Occipital lobe (tissue), 2 donors: ENCODE results near the gene TUBGCP5. TPM values are rescaled to one million over a fixed set of nuclear protein-coding genes. Genes with fewer than 3 reads are reported as not detected.

ENCODE experiments used
- DNase-seq: peaks from one replicate; lab custom pipeline; 2025; lab: John Stamatoyannopoulos, UW
- total RNA-seq: library from RNA; depleted of rRNA; stranded (reverse); fragments of >200 nt; gene quantifications from one replicate; pipeline ENCODE4 v1.2.3, GENCODE V29; 2014

Gene TUBGCP5
- total RNA-seq, 1 donor from 2014 or later, result 23.6 TPM

DNA sequence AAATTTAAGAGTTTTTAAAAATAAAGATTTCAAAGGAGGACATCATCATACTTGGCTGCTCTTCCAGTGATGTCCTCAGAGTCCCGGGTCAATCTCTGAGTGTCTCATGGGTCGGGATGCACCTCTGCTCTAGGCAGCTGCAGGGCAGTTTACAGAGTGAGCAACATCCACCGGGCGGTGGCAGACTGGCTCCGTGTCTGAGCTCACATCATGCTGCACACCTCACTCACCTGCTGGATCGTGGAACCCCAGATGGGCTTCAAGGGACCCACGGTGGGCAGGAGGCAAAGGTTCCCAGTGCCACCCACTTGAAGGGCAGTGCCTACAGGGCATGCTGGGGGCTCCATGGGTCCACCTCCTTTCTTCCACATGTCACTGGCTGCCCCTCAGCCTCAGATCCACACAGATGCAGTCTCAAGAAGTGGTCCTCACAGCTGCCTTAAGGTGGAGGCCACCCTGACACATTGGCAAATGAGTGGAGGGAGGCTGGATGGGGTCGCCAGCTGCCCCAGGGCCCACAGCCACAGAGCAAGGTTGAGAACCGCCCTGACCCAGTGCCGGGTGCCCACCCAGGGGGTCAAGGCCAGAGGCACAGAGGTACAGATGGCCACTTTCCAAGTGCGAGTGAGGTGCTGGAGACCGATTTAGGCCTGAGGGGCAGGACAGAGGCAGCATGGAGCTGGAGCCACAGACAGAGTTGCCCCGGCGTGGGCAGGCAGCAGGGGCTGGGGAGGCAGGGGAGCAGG lies 84.4 kb downstream of the TUBGCP5 start:
- no peak for DNase-seq

DNA sequence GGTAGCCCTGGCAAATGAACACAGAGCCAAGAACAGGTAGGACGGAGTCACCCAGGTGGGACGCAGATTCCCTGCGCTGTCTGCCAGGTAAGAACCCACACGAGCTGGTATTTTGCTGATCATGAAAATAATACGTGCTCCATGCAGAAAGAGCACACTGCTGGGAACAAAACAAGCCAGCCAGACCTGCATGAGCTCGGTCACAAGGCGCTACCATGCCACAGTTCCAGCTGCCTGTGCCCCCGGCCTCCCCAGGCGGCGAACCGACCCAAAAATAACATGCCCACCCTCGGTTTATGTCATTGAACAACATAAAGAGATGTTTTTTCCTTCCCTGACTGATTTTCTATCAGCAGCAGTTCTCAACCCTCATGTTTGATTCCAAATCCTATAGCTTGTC lies 85.0 kb downstream of the TUBGCP5 start:
- DNase-seq, result no peak

DNA sequence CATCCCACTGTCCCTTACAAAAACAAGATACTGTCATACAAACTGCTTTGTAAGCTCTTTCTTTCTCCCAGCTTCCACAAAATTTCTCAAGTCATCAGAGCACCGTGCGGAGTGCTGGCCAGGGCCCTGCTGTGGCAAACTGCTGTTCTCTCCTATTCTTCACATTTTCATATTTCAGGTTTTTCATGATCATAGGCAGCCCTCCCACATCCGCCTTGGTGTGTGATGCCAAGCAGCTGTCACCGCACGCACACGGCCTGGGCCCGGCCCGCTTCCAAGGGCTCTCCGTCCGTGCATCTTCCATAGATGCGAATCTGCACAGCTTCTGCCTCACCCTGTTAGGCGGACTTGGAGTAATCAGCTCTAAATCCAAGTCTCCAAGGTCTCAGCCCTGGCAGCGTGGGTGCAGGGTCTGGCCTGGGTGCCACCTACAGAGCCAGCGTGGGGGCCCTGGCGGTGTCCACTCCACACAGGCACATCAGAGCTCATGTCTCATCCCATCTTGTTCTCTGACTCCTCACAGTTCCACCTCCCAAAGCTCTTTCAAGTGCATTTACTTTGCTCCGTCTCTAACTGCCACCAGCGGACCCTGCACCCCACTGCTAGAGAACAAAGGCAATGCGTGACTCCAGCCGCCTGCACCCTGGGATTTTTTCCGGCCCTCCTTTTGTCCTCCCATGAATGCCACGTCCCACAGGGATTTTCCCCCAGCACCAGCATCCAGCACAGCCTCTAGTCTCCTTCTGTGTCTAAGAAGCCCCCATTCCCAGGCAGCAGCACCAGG lies 86.4 kb downstream of the TUBGCP5 start:
- peak; percentile 52 for DNase-seq

DNA sequence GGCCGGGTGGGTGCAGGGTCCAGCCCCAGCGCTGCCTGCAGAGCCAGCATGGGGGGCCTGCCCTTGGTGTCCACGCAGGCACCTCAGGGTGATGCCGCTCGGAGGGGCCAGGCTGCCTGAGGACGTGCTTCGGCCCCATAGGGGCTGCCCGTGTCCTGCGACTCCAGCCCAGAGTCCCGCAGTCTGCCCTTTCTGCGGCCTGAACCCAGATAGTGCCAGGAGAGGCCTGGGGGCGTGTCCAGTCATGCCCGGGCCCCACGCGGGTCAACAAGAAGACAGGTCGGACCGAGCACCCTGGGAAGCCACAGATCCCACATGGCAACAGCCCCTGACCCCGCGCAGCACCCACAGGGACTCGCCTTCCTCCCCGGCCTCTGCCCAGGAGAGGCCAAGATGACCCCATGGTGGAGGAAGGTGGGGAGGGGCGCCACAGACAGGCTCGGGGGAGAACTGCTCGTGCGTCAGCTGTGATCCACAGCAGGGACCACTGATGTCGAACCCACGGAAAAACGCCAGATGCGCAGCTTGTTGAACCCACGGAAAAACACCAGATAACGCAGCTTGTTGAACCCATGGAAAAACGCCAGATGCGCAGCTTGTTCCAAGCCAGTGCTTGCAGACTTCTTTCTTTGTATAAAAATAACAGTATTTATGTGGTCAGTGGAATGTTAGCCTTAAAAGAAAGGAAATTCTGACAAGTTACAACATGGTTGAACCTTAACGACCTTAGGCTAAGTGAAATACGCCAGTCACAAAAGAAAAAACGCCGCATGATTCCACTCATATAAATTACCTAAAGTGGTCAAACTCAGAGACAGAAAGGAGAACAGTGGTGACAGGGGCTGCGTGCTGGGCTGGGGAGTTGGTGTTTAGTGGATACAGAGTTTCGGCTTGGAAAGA lies 87.7 kb downstream of the TUBGCP5 start:
- no peak for DNase-seq

DNA sequence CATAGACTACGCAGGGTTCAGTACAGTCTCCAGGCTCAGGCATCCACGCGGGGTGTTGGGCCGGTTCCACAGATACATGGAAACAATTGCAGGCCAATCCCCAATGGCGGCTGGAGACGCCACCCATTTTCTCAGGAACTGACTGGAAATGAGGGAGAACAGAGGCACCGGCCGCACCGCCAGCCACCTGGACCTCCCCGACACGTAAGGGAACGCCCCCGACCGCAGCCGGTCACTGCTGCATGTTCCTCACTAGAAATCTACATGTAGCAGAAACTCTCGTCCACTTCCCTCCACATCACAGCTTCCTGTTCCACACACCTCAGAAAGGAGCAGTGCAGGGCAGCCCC lies 88.4 kb downstream of the TUBGCP5 start:
- DNase-seq, result no peak

DNA sequence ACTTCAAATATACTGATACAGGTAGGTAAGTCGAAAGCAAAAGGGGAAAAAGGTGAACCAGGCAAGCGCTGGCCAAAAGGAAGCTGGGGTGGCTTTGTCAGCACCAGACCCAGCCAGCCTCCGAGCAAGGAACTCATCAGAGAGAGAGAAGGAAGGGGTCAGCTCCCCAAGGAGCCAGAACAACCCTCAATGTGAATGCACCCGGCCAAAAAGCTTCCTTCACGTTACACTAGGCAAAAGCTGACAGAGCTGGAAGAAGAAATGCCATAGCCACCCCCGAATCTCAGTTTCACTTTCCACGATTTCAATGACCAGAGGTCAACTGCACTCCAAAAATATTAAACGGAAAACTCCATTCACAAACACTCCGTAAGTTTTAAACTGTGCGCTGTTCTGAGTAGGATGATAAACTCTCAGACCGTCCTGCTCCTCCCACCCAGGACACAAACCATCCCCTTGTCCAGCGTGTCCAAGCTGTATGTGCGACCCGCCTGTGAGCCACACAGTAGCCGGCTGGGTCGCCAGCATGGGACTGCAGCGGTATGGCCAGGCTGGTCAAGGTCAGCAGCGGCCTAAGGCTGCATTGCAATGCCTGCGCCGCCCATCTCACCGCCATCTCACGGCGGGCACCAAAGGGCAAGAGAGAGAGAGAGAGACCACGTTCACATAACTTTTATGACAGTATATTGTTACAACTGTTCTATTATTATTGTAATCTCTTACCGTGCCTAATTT lies 88.9 kb downstream of the TUBGCP5 start:
- DNase-seq, result no peak

Other genes starting within 250 kb of the TUBGCP5 start
- gene NIPA2, start 200.9 kb downstream of the TUBGCP5 start, total RNA-seq, result 47.6 TPM
- 83.3 TPM for gene CYFIP1, start 59.2 kb downstream of the TUBGCP5 start, total RNA-seq
- not detected for gene GOLGA6L1, start 97.3 kb upstream of the TUBGCP5 start, total RNA-seq